Measurements from ENCODE around the gene HPN.

- TF ChIP-seq, protein P1, sequence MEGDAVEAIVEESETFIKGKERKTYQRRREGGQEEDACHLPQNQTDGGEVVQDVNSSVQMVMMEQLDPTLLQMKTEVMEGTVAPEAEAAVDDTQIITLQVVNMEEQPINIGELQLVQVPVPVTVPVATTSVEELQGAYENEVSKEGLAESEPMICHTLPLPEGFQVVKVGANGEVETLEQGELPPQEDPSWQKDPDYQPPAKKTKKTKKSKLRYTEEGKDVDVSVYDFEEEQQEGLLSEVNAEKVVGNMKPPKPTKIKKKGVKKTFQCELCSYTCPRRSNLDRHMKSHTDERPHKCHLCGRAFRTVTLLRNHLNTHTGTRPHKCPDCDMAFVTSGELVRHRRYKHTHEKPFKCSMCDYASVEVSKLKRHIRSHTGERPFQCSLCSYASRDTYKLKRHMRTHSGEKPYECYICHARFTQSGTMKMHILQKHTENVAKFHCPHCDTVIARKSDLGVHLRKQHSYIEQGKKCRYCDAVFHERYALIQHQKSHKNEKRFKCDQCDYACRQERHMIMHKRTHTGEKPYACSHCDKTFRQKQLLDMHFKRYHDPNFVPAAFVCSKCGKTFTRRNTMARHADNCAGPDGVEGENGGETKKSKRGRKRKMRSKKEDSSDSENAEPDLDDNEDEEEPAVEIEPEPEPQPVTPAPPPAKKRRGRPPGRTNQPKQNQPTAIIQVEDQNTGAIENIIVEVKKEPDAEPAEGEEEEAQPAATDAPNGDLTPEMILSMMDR (IDR thresholded peaks at IDR 0.05; ENCODE audit: low read depth, low read length): no peak
- no peak for TF ChIP-seq EZH2phosphoT487 (IDR thresholded peaks at IDR 0.05; ENCODE audit: low read depth)
Measured at GRCh38 chr19:35107545-35107944, 66.0 kb downstream of the HPN start.

Data from OCI-LY3 (cell line).